Right forelimb (tissue), 1 donor: ENCODE results near the gene TMEM63A.
"Not testable (repeated sequence)": the region's sequence is repeated elsewhere in the genome, so short reads cannot be mapped to it uniquely, and the experiment has no call there.

Experiments used
- DNase-seq: peaks from one replicate; pipeline ENCODE4 v3.0.0-alpha.2; 2018

TMEM63A gene

DNA sequence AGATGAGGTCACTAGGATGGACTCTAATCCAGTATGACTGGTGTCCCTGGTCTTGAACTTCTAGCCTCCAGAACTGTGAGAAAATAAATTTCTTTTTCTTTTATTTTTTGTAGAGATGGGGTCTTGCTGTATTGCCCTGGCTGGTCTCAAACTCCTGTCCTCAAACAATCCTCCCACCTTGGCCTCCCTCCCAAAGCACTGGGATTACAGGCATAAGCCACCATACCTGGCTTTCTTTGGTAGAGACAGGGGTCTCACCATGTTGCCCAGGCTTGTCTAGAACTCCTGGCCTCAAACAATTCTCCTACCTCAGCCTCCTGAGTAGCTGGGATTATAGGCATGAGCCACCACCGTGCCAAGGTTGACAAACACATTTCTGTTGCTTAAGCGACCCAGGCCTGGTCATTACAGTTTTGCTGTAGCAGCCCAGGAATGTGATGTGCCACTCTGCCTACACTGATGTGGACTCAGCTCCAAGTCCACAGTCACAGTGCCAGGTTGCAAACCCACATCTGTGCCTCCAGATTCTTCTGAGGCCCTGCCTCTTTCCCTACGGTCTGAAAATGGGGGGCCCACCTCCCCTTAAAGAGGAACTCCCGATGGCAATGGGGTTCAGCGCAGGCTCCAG lies 25.9 kb upstream of the TMEM63A start:
- DNase-seq, result no peak

DNA sequence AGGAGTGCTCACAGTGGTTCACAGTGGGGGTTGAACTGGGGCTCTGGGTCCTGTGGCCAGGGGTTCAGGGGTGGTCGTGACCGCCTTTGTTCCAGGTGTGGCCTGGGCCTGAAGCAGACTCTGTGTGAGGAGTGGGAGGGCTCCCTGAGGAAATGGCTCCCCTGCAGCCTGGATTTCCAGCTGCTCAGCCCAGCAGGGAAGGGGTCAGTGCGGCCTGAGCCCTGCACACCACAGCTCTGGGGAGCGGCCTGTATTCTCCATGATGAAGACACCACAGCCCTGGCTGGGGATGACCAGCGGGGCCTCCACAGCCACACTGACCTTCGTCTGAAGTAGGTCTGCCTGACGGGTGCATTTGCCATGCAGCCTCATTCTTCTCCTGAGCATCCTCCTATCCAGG lies 25.2 kb upstream of the TMEM63A start:
- DNase-seq, result no peak

DNA sequence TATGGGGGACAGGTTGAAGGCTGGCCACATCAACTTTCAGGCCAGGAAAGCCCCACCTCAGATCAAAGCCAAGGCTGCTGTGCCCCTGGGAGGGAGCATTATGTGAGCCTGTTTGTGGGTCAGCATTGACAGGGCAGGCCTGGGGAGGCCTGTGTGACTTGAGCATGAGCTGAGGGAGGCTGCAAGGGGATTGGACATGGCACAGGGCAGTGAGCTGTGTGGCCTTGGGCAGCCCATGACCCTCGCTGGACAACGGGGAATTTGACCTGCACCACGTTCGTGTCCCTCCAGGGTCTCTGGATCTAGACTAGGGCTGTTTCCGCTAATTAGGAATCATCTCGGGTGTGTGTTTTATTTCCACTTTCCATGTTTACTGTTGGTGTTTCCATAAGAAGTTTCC lies 24.3 kb upstream of the TMEM63A start:
- DNase-seq, result no peak

DNA sequence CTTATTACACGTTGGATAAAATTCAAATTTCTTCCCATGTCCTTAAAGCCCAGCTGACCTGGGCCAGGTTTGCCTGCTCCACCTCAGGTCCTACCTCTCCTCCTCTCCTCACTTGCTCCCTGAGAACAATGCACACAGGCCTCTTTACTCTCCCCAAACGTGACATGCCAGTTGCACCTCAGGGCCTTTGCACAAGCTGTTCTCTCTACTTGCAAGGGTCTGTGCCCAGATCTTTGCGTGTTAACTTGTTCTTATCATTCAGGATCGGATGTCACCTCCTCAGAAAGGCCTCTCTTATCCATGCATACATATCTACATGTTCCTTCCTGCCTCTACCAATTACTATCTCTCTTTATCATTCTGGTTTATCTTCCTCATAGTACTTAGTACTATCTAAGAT lies 21.4 kb upstream of the TMEM63A start:
- DNase-seq, result no peak

DNA sequence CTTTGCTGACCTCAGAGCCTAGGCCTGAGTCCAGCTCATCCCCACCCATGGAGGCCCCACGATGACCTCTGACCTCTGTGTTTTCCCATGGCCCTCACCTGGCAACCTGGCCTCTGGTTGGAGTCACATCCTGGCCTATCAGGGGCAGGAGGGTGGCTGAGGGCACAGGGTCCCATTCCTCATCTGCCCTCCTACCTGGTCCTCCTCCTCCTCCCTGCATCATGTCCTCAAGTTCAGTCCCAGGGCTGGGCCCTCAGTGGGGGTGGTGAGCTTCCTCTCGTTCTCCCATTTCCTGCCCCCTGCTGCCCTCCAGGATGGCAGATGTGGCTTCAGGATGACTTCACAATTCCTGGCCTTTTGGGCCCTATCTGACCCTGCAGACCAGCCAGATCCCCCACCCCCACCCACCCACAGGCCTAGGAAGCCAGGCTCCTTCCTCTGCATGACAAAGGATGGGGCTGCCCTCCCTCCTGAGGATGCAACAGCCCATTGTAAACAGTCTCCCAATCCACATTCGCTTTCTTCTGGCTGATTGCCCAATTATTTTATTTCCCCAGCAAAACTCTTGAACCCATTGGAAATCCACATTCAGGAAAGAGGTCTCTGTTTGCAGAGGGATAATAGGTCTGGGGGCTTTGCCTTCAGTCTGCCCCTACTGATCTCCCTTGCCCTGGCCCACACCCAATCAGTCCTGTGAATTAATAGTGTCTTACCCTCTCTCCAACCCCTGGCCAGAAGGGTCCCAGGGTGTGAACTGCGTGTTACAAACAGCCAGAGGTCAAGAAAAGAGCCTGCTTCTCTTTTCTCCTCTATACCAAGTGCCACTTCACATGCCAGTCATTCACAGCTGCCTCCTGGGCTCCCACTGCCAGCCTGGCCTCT lies 17.1 kb upstream of the TMEM63A start:
- no peak for DNase-seq

DNA sequence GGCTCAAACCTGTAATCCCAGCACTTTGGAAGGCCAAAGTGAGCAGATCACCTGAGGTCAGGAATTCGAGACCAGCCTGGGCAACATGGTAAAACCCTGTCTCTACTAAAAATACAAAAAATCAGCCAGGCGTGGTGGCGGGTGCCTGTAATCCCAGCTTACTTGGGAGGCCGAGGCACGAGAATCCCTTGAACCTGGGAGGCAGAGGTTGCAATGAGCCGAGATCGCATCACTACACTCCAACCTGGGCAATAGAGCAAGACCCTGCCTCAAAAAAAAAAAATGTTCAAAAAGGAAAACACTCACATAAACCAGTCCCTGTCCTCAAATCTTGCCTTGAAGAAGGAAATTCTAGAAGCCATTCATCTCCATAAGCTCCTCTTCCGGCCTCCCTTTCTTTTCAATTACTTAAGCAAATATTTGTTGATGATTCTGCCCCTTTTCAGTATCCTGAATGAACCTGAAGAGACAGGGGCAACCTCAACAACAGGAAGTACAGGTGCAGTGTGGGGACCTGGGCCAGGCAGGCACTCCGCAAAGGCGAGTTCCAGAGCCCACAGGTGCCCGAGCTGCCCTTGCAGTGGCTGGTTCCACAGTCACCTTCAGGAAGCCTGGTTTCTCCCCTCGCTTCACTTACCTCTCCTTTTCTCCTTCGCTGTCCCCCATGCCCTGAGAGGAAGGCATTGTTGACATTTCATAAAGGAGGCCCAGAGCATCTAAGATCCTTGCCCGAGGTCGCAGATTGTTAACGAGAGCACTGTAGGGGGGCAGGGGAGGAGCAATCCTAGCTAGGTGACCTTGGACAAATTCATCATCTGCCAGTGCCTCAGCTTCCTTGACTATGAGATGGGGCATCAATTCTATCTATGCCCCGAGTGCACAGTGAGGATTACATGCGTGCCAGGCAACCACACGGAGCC lies 15.7 kb upstream of the TMEM63A start:
- no peak for DNase-seq

DNA sequence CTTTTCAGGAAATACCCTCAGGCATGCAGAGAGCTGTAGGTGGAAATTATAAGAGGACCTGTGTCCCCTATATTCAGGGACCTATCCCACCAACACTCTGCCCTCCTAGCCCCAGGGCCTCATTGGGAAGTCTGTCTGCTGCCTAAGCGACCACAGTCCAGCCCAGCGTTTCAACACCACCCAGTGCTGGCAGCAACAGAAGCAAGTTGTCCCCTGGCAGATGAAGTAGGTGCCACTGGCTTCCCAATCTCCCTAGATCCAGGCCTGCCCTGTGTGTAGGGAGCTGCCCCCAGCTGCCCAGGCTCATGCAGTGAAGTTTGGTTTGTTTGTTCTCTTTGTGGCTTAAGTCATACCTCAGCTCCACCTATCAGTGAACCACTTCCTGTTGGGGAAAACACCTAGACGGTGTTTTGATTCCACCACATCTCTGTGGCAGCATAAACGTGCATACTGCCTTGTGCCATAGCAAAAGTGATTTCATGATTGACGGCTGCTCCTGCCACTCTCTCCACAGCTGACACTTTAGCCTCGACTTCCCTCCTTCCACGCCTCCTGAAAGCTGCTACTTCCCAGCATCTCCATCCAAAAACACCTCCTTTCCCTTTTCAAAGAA lies 14.9 kb upstream of the TMEM63A start:
- no peak for DNase-seq

DNA sequence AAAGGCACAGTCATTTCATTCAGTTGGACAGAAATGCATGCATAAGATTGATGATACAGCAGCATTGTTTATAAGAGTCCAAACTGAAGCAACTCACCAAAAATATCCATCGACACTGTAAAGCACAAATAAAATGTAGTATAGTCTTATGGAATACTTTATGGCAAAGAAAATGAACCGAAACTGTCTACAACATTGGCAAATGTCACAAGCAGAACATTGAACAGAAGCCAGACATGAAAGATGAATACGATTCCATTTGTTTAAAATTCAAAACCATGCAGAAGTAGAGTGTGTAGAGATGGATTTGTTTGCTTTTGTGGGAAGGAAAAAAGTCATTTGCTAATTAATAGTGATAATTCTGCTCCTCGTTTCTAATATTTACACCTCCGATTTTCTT lies 14.3 kb upstream of the TMEM63A start:
- DNase-seq, result no peak

DNA sequence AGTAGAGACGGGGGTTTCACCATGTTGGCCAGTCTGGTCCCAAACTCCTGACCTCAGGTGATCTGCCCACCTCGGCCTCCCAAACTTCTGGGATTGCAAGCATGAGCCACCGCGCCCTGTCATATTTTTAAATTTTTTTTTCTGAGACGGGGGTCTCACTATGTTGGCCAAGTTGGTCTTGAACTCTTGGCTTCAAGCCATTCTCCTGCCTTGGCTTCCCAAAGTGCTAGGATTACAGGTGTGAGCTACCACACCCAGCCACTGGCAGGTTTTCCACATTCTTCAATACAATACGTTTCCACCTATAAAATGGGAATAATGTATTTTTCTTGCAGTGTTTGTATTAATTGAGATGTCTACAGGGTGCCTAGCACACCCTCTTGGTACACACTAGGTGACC lies 10.1 kb upstream of the TMEM63A start:
- no peak for DNase-seq

DNA sequence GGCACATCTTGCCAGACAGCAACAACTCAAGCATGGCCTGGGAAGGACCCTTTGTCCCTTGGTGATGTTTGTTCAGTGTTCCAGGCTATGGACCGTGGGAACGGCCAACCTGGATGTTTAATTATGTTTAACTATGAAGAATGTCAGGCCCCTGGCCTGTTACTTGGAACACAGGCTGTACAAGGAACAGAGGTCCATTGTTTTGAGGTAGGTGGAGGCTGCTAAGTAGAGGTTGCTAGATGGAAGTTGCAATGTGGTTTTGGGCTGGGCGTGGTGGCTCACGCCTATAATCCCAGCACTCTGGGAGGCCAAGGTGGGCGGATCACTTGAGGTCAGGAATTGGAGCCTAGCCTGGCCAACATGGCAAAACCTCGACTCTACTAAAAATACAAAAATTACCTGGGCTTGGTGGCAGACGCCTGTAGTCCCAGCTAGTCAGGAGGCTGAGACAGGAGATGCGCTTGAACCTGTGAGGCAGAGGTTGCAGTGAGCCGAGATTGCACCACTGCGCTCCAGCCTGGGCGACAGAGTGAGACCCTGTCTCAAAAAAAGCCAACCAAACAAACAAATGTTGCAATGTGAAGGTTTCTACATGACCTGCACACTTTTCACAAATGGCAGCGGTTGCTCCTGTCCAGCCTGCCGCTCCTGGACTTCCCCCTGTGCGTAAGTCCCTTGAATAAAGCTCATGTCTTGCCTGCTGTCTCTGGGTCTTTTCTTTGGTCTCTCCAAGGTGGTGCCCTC lies 9.2 kb upstream of the TMEM63A start:
- DNase-seq, result no peak

DNA sequence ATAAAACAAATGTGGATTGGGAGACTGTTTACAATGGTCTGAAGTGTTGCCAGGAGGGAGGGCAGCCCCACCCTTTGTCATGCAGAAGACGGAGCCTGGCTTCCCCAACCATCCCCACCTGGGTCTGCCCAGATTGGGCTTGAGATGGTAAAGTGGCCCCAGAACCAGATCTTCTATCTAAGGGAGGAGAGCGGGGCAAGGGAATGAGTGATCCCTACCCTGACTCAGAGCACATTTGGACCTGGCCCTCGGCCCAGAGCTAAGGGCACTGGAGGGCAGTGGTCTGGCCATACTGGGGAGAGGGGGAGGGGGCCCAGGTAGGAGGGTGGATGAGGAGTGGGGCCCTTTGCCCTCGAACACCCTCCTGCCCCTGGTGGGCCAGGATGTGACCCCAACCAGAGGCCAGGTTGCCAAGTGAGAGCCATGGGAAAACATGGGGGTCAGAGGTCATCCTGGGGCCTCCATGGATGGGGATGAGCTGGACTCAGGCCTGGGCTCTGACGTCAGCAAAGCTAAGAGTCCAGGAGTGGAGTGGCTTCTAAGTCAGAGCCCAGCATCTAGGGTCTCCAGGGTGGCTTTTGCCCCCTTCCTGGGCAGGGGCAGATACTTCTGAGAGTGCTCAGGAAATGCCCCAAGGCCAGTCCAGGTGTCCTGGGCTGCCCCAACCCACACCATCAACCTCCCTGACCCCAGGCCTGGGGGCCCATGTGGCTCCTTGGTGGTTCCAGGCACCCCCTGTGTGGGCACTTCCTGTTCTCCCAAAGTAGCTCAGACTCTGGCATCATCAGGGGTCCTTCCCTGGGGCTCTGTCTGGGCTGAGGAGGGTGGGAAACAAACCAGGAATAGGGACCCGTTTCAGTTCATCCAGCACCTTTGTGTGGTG lies 8.4 kb upstream of the TMEM63A start:
- DNase-seq, result no peak

DNA sequence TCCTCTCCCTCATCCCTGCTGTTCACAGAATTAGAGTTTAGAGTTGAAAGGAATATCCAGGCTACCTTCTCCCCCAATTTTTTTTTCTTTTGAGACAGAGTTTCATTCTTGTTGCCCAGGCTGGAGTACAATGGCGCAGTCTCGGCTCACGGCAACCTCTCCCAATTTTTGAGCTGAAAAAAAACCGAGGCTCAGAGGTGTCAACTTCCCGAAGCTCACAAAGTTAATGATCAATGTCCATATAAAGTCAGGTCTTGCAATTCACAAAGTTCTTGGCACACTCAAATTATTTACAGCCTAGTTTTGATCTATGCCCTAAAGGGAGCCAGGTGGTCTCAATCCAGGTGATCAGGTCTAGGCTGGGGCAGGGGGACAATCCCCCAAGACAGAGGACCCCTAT lies 7.6 kb upstream of the TMEM63A start:
- no peak for DNase-seq

DNA sequence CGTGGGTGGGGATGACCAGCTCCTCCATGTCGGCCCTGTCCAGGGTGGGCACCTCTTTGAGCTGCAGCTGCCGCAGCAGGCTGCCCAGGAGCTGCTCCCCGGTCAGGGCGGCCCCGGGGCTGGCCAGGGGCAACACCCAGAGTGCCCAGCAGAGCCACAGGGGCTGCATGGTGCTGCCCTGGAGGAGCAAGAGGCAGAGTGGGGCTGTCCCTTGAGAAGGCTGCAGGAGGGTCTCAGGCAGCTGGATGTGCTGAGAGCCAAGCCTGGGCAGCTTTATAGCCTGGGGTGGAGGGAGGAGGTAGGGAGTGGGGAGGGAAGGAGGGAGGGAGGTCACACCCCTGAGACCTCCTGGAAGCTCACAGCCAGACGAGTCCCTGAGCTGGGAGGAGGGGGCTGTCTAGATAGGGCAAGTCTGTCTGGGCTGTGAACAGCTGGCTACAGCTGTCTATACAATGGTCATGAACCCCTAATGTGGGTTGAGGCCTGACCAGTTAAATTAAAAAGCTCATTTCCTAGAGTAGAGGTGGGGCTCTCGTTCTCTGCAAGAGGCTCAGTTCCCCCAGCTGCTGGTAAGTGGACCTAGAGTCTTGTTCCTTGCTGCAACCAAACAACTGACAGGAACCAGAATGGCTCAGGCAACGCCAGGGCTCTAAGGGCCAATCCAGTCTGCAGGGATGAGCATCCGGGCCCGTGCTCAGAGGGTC lies 6.9 kb upstream of the TMEM63A start, which contains the start of gene LEFTY1:
Gene LEFTY1, minus strand, starts transcription at position 249 of the 704 bp plus-strand sequence. Its CDS starts 80 bp downstream, at position 169.
- DNase-seq, result no peak

DNA sequence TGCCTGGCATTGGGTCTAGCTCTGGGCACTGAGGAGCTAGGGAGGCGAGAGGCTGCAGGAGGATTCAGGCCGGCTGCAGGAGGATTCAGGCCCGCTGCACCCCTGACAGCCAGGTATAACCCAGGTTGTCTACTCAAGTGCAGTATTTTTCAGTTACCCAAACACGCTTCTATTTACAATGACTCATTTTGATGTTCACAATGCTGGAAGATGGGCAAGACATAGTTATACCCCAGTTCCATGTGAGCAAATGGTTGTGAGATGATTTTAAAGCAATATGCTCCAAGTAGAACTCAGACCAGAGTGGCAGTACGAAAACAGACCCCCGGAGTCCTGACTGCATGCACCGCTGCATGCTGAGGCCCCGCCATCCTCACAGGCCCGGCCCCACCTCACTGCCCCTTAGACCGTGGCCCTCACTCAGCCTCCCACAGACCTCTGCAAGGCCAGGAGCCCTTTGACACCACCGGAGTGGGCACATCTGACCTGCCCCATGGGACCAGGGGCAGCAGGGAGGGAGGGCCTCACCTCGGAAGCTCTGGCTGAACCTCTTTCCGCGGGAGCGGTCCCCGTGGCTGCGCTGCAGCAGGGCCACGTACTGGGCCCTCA lies 6.2 kb upstream of the TMEM63A start:
- DNase-seq, result no peak

DNA sequence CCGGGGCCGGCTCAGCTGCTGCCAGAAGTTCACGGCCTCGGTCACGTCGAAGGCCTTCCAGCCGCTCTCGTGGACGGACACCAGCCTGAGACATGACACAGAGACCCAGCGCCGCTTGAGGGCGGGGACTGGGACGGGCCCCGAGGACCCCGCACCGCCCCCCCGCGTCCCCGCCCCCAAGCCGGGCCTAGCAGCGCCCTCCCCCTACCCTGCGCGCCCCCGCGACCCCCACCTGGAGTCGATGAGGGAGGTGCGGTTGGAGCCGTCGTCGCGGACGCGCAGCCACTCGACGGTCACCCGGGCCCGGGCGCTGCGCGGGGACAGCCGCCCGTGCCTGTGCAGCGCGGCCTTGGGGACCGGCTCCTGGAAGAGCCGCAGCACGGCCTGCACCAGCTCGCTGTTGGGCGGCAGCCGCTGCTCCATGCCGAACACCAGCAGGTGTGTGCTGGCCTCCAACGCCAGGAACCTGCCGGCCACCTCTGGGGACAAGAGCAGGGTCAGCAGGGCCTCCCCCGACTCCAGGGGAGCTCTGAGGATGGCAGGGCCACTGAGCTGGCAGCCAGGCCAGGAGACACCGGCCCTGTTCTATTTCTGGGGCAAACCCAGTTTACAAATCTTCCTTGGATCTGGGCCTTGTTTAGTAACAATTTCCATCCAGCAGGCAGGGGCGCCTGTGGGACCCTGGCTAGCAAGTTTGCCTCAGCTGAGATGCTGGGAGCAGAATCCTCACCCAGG lies 5.5 kb upstream of the TMEM63A start:
- not testable (repeated sequence) for DNase-seq

DNA sequence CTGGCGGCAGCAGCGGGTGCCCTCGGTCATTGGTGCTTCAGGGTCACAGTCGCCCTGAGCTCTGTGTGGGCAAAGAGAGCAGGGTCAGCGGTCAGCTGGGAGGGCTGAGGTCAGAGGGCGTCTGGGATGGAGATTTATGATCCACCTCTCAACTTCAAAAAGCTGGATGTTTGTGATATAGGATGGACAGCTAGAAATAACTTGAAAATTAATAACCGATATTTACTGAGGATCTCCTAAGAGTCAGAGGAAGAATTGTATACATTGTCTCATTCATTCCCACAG lies 4.8 kb upstream of the TMEM63A start:
- no peak for DNase-seq

DNA sequence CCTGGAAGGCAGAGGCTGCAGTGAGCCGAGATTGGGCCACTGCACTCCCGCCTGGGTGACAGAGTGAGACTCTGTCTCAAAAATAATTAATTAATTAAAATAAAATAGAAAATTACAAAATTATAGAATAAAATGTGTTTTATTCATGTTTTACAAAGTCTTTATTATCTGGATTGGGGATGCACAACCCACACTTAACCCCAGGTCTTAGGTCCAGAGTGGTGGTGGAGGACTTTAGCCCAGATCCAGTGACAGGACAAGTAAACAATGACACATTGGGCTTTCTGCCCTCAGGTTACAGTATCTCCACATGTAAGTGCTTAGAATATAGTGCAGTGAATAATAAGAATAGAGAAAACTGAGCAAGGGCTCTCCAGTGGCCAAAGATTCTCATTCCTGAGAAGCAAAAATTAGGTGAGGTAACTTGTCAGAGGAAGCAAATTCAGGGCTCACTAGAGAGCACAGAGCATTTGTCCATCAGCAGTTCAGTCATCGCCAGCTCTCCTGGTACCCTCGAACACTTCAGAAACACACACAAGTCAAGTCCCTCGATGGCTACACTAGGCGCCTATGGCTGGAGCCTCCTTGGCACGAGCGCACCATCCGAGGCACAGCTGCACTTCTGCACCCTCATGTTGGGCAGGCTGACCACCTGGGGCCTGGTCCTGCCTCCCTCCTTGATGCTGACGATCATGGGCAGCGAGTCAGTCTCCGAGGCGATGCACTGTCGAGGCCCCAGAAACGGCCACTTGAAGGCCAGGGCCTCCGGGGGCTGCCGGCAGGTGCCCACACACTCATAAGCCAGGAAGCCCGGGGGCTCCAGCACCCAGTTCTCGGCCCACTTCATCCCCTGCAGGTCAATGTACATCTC lies 4.2 kb upstream of the TMEM63A start:
- DNase-seq, result no peak

DNA sequence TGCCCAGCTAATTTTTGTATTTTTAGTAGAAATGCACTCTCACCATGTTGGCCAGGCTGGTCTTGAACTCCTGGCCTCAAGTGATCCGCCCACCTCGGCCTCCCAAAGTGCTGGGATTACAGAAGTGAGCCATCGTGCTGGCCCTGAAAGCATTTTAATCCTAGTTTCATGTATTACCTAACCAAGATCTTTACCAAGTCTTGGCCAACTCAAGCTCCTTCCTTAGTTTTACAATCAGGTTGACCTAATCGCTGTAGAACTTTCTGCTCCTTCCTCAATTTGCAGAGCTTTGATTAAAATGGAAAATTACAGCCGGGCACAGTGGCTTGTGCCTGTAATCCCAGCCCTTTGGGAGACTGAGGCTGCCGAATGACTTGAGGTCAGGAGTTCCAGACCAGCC lies 3.2 kb upstream of the TMEM63A start:
- no peak for DNase-seq
